Measurements from ENCODE around the gene TSPEAR. TPM values are rescaled to one million over a fixed set of nuclear protein-coding genes. Genes with fewer than 3 reads are reported as not detected.

TSPEAR gene
- total and polyA plus RNA-seq, 2 of the 13 experiments (the other 11 are each of a cell fraction or from before 2014, with no cell fraction given) = 0.07 to 0.32 TPM

DNA sequence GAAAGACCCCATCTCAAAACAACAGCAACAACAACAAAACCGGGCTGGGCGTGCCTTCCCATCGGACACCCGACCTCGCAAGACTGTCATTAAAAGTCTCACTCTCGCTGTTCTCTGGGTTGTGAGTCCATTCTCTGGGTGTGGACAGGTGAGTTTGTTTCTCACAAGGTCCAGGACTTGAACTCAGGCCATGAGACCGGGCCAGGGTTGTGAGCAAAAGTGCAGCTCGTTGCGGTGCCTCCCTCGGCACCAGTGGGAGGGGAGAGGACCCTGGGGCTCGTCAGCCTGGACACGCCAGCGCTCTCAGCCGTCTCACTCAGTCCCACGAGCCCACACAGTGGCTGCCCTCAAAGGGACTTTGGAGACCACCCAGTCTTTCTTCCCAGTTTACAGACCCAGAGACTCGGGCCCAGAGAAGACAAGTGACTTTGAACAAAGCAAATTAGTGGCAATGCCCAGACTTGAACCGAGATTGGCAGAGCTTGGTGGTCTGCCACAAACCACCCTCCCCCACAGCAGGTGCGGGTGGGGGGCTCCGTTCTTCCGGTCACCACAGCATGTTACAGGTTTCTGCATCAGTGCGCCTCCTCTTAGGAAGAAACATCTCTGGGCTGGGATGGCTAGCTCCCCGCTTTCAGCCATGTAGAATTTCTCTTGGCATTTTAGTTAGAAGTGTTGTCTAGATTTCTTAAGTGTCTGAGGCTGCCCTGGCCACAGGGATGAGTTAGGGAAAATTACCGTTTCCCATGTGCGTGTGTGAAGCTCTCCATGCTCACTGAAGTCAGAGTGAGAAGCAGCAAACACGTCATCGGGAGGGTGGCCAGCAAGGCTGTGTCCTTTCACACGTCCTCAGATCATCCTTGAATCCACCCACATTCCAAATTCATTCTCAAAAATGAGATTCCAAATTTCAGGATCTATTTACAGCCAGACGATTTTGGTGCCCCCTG lies 227.8 kb downstream of the TSPEAR start (continued):
- TF ChIP-seq ZNF407 (CRISPR knock-in tag; IDR thresholded peaks at IDR 0.05; ENCODE audit: not compliant biosample characterization) (no peak), SATB2 (CRISPR knock-in tag; IDR thresholded peaks at IDR 0.05) (no peak), ZNF232 (CRISPR knock-in tag; IDR thresholded peaks at IDR 0.05; ENCODE audit: borderline replicate concordance) (0 out of 2 replicates have a peak, but pooled peaks have one; percentile 66), BRCA1 (CRISPR knock-in tag; IDR thresholded peaks at IDR 0.05) (0 out of 2 replicates have a peak, but pooled peaks have one; percentile 41), ZBTB43 (CRISPR knock-in tag; conservative IDR thresholded peaks at IDR 0.05) (peak; percentile 12; the same call in 1 of the 2 replicates), JDP2 (CRISPR knock-in tag; IDR thresholded peaks at IDR 0.05; ENCODE audit: borderline replicate concordance) (no peak), ZNF569 (CRISPR knock-in tag; IDR thresholded peaks at IDR 0.05; ENCODE audit: borderline replicate concordance) (no peak), ZFP36L1 (CRISPR knock-in tag; IDR thresholded peaks at IDR 0.05) (0 out of 2 replicates have a peak, but pooled peaks have one; percentile 23), MEF2D (CRISPR knock-in tag; IDR thresholded peaks at IDR 0.05) (peak; percentile 43; the same call in 1 of the 2 replicates), HOXA3 (CRISPR knock-in tag; IDR thresholded peaks at IDR 0.05) (no peak; the same call in 1 of the 2 replicates), ZC3H13 (CRISPR knock-in tag; IDR thresholded peaks at IDR 0.05) (no peak), ZNF629 (CRISPR knock-in tag; conservative IDR thresholded peaks at IDR 0.05) (peak; percentile 48; the same call in 1 of the 2 replicates), ZNF761 (CRISPR knock-in tag; conservative IDR thresholded peaks at IDR 0.05) (no peak), ZNF652 (CRISPR knock-in tag; IDR thresholded peaks at IDR 0.05; ENCODE audit: borderline replicate concordance, low read depth) (no peak), ZNF883 (CRISPR knock-in tag; IDR thresholded peaks at IDR 0.05; ENCODE audit: not compliant biosample characterization) (peak; percentile 34)
- TF ChIP-seq, protein P1, sequence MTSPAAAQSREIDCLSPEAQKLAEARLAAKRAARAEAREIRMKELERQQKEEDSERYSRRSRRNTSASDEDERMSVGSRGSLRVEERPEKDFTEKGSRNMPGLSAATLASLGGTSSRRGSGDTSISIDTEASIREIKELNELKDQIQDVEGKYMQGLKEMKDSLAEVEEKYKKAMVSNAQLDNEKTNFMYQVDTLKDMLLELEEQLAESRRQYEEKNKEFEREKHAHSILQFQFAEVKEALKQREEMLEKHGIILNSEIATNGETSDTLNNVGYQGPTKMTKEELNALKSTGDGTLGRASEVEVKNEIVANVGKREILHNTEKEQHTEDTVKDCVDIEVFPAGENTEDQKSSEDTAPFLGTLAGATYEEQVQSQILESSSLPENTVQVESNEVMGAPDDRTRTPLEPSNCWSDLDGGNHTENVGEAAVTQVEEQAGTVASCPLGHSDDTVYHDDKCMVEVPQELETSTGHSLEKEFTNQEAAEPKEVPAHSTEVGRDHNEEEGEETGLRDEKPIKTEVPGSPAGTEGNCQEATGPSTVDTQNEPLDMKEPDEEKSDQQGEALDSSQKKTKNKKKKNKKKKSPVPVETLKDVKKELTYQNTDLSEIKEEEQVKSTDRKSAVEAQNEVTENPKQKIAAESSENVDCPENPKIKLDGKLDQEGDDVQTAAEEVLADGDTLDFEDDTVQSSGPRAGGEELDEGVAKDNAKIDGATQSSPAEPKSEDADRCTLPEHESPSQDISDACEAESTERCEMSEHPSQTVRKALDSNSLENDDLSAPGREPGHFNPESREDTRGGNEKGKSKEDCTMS (CRISPR knock-in tag; conservative IDR thresholded peaks at IDR 0.05) = no peak
